Fibroblast of skin of abdomen (primary cell): Measurements from ENCODE around the gene NUDT14.

Source experiments
- DNase-seq: peaks from one replicate; pipeline ENCODE4 v3.0.0-alpha.2; 2013

The NUDT14 gene

DNA sequence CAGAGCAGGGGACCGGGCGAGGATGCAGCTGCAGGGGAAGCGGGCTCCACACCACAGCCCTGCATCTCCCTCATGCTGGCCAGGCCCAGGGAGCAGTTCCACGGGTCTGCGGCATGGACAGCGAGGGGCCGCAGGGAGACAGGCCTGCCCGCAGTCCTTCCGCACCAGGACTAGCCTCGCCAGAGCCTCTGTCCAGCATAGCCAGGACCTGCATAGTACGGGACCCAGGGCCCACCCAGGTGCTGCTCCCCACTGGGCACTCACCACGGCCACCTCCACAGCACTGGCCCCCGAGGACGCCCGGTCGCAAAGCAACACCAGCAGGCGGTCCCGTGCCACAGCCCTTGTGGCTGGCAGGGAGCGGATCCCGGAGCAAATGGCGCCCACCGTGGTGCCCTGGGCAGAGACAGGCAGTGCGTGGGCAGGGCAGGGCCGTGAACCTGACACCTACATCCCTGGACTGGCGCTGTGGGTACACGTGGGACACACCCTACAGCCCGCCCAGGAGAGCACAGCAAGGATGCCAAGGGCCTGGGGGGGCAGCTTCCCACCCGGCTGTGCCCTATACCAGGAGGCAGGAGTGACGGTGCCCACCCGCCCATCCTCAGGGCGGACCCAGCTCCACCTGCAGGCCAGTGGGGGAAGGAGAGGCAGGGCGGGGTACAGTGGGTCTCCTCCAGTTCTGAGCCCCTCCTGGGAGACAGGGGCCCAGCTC, 36.3 kb downstream of the NUDT14 start:
- DNase-seq = no peak

- DNase-seq = no peak
Measured at GRCh38 chr14:105144026-105144665, 37.0 kb downstream of the NUDT14 start.

DNA sequence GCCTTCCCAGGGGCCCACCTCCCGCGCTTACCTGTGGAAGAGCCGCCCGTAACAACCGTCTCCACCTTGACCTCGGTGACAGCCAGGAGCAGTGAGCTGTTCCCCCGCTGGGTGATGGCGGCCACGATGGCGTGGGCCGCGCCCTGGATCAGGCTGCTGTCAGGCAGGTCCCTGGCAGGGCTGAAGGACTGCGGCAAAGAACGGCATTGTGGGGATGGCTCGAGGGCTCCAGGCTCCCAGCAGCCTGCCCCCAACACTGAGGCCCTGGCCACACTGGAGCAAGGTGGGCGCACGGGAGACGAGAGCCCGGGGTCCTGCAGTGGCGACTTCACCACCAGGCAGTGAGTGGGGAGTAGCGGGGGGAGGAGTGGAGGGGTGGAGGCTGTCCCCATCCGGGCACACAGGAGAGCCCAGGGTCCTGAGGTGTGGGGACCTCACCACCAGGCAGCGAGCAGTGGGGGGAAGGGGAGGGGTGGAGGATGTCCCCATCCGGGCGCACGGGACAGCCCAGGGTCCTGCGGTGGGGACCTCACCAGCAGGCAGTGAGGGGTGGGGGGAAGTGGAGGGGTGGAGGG, 37.6 kb downstream of the NUDT14 start:
- no peak for DNase-seq

DNA sequence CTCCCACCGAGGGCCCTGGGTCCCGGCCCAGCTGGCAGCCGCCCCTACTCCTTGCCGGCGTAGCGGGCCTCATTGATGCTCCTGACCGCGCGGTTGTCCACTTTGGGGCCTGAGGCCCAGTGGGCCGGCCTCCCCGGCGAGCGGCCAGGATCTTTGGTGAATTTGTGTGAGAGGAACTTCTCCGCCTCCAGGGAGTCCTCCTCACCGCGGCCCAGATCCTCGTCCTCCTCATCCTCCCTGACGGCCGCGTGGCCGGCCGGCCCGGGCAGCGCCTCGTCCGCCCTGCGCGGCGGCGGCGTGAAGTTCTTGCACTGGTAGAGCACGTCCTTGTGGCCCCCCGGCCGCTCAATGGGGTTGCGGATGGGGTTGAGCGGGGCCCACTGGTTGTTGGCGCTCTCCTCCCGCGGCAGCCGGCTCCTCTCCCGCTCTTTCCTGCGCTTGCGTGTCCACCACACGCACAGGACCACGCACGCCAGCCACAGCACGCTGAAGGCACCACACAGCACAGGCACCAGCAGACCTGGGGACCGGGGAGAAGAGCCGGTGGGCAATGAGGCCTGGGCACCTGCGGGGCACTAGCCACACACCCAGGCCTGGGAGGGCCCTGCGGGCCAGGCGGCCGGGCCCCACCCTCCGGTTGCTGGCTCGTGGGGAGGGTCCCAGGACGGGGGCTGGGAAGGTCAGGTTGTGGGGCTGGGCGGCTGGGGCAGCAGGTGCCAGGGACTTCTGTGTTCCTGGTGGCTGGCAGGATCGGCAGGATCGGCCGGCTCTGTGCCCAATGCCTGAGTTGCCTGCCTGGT, 38.3 kb downstream of the NUDT14 start:
- no peak for DNase-seq

GRCh38 chr14:105141486-105142281, 39.4 kb downstream of the NUDT14 start:
- no peak for DNase-seq

DNA sequence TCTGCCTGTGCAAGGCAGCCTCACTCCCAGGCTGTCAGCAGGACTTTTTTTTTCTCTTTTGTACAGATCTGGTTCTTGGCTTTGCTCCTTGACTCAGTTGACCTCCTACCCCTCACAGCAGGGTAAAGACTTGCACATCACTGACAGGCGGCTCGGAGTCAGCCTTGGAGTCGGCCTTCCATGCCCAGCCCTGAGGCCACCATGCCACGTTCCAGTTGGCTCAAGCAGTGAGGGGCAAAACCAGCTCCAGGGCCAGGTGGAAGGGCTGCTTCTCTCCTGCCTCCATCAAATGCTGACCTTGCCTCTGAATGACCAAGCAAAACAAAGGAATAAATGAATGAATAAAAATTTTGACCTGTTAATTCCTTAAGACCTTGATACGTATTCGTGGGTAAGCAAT, 40.1 kb downstream of the NUDT14 start:
- DNase-seq = no peak

DNA sequence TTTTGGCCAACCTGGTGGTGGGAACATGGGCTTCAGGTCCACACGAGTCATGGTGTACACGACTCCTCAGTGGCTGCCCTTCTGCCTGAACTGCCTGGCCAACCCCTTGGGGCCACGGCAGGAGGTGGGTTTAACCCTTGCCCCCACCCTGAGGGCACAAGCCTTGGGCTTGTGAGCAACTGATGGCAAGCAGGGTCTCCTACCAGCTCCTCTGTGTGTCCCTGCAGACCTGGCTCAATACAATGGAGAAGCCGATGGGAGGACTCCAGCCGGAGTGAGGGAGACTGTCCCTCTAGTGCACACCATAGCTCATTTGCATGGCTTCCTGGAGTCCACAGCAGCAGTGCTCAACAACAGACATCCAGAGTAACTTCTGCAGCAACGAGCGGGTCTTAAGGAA, 40.5 kb downstream of the NUDT14 start:
- DNase-seq = no peak

GRCh38 chr14:105139831-105140239, 41.3 kb downstream of the NUDT14 start:
- DNase-seq = no peak

GRCh38 chr14:105139212-105139825, 41.8 kb downstream of the NUDT14 start:
- no peak for DNase-seq

- no peak for DNase-seq
Measured at GRCh38 chr14:105138551-105139111, 42.5 kb downstream of the NUDT14 start.

- DNase-seq = no peak
Measured at GRCh38 chr14:105138021-105138541, 43.0 kb downstream of the NUDT14 start.

GRCh38 chr14:105137481-105138020, 43.6 kb downstream of the NUDT14 start:
- DNase-seq = no peak

DNA sequence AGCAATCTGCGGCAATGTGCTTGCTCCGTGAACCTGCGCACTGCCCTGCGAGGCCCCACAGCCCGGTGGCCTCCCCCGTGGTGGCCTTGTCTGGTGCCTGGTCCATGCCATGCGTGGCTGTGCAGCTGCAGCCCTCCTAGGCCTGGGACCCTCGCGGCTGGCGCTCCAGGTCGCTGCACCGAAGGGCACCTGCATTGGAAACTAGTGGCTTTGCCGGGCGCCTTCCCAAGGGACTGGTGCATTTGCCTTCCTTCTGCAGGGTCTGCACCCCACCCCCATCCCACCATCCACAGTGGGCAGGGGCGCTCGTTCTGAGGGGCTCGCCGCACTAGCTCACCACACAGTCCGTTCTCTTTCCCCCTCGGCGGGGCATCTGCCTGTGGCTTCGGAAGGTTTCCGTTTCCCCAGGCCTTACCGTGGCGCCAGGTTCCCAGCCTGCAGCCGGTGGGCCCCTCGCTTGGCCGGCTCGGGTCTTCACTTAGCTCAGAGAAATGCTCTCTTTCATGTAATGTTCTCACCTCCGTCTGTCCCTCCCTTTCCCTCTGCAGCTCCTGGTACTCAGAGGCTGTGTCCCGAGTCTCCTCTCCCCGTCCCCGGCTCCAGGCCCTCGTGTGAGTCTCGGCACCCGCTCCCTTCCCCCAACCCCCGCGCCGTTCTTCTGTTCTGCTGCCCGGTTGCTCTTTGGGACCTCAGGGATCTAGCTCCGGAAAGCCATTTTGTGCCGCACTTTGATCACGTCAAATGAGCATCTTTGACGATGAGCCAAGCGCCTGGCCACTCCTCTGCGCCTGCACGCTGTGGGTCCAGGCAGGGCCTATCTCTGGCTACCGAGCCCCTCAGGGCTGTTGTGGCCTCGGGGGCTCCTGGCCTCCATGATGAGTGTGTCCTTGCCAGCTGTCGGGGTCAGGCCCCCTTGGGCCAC, 44.5 kb downstream of the NUDT14 start:
- DNase-seq = no peak

GRCh38 chr14:105135700-105136395, 45.3 kb downstream of the NUDT14 start:
- DNase-seq = no peak

- DNase-seq = no peak
Measured at GRCh38 chr14:105132921-105133654, 48.0 kb downstream of the NUDT14 start.

GRCh38 chr14:105131241-105131640, 49.9 kb downstream of the NUDT14 start:
- DNase-seq = no peak

GRCh38 chr14:105128059-105128458, 53.1 kb downstream of the NUDT14 start:
- DNase-seq = no peak

DNA sequence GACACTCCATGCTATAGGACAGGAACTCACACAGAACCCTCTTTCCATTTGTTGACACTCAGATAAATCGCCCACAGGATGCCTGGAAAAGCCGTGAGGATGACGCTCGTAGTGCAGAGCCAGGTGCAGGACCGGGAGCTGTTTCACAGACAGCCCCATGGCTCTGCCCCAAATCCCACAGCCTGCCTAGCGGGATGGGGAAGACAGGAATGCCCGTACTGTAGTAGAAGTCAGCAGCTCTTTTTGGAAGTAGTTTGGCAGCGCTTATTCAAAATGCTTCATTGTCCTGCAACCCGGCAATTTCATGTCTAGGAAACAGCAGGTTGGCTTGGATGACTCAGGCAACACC, 54.2 kb downstream of the NUDT14 start:
- no peak for DNase-seq
